Measurements from ENCODE around the gene MT1E.

Gene MT1E

GRCh38 chr16:56626685-56627084 lies 1.1 kb downstream of the MT1E start:
- DNase-seq (ENCODE audit: low spot score): no peak

- DNase-seq (ENCODE audit: low spot score): no peak
Measured at GRCh38 chr16:56628486-56629350, 3.1 kb downstream of the MT1E start.

GRCh38 chr16:56629531-56629930 lies 4.0 kb downstream of the MT1E start:
- DNase-seq (ENCODE audit: low spot score): no peak

GRCh38 chr16:56630134-56630533 lies 4.6 kb downstream of the MT1E start:
- no peak for DNase-seq (ENCODE audit: low spot score)

GRCh38 chr16:56631197-56631596 lies 5.6 kb downstream of the MT1E start:
- no peak for DNase-seq (ENCODE audit: low spot score)

GRCh38 chr16:56631832-56632155 lies 6.2 kb downstream of the MT1E start:
- no peak for DNase-seq (ENCODE audit: low spot score)

GRCh38 chr16:56632156-56632847 lies 6.7 kb downstream of the MT1E start, which contains the start of gene MT1M:
Gene MT1M (plus strand): TSS chr16:56632659. CDS start chr16:56632732, 73 bp downstream.
- DNase-seq (ENCODE audit: low spot score): no peak

GRCh38 chr16:56632848-56633365 lies 7.3 kb downstream of the MT1E start:
- no peak for DNase-seq (ENCODE audit: low spot score)

- no peak for DNase-seq (ENCODE audit: low spot score)
Measured at GRCh38 chr16:56633535-56633934, 8.0 kb downstream of the MT1E start.

GRCh38 chr16:56634715-56635440 lies 9.3 kb downstream of the MT1E start:
- DNase-seq (ENCODE audit: low spot score): no peak

GRCh38 chr16:56635441-56635967 lies 9.9 kb downstream of the MT1E start:
- no peak for DNase-seq (ENCODE audit: low spot score)

GRCh38 chr16:56636616-56637413 lies 11.2 kb downstream of the MT1E start:
- DNase-seq (ENCODE audit: low spot score): no peak

GRCh38 chr16:56637814-56638750 lies 12.5 kb downstream of the MT1E start, which contains the start of gene MT1A:
Gene MT1A (plus strand): TSS chr16:56638666. CDS start chr16:56638739, 73 bp downstream.
- no peak for DNase-seq (ENCODE audit: low spot score)

- DNase-seq (ENCODE audit: low spot score): no peak
Measured at GRCh38 chr16:56639045-56639444, 13.5 kb downstream of the MT1E start.

- DNase-seq (ENCODE audit: low spot score): no peak
Measured at GRCh38 chr16:56640076-56640475, 14.5 kb downstream of the MT1E start.

GRCh38 chr16:56641166-56641565 lies 15.6 kb downstream of the MT1E start:
- no peak for DNase-seq (ENCODE audit: low spot score)

- peak; percentile 79 for DNase-seq (ENCODE audit: low spot score)
Measured at GRCh38 chr16:56643080-56643778, 17.6 kb downstream of the MT1E start.

- no peak for DNase-seq (ENCODE audit: low spot score)
Measured at GRCh38 chr16:56643833-56644232, 18.3 kb downstream of the MT1E start.

- DNase-seq (ENCODE audit: low spot score): no peak
Measured at GRCh38 chr16:56645311-56645710, 19.7 kb downstream of the MT1E start.

- DNase-seq (ENCODE audit: low spot score): no peak
Measured at GRCh38 chr16:56645838-56646237, 20.3 kb downstream of the MT1E start.
